DMS53 (cell line): ENCODE measurements around the gene RNF44.

Source experiments
- DNase-seq: peaks from one replicate; lab custom pipeline; 2025; lab: John Stamatoyannopoulos, UW

The RNF44 gene

GRCh38 chr5:176535101-176535663, 2.0 kb downstream of the RNF44 start:
- peak; percentile 51 for DNase-seq

- DNase-seq: peak; percentile 26
Measured at GRCh38 chr5:176534640-176535039, 2.6 kb downstream of the RNF44 start.

- DNase-seq: no peak
Measured at GRCh38 chr5:176533894-176534611, 3.1 kb downstream of the RNF44 start.

GRCh38 chr5:176533390-176533789, 3.8 kb downstream of the RNF44 start:
- no peak for DNase-seq

DNA sequence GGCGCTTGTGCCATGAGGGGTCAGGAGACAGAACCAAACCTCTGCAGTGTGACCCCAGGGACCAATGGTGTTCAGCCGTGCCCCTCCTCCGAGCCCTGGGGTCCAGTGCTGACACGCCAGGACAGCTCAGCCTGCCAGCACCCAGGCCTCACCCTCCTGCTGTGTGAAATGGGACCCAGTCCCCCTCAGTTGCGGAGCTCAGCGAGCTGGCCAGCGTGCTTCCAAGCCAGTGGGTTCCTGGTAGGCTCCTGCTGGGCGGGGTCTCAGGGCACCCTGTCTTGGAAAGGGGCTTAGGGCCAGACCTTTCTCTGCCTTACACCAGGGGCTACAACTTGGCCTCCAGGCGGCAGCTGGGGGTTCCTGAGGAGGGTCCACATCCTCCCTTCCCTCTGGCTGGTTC, 4.4 kb downstream of the RNF44 start:
- DNase-seq: no peak

GRCh38 chr5:176531902-176532493, 5.2 kb downstream of the RNF44 start:
- DNase-seq: no peak

- peak; percentile 25 for DNase-seq
Measured at GRCh38 chr5:176530983-176531901, 6.0 kb downstream of the RNF44 start.

- DNase-seq: no peak
Measured at GRCh38 chr5:176530393-176530982, 6.7 kb downstream of the RNF44 start.

DNA sequence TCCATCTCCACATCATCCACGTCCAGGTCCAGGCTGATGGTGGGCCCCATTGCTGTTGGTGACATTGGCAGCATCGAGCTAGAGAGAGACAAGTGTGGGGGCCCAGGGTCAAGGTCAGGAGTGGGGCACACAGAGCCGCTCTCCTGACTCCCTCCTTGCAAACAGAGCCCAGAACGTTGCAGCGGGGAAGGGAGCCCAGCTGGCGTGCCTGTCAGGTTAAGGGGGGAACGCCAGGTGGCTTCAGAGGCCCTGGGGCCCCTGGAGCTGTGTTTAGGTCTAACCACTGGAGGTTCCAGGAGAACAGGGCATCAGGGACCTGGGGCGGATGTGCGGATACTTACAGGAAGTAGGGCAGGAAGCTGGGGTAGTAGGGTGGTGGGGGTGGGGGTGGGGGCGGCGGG, 7.5 kb downstream of the RNF44 start:
- no peak for DNase-seq

DNA sequence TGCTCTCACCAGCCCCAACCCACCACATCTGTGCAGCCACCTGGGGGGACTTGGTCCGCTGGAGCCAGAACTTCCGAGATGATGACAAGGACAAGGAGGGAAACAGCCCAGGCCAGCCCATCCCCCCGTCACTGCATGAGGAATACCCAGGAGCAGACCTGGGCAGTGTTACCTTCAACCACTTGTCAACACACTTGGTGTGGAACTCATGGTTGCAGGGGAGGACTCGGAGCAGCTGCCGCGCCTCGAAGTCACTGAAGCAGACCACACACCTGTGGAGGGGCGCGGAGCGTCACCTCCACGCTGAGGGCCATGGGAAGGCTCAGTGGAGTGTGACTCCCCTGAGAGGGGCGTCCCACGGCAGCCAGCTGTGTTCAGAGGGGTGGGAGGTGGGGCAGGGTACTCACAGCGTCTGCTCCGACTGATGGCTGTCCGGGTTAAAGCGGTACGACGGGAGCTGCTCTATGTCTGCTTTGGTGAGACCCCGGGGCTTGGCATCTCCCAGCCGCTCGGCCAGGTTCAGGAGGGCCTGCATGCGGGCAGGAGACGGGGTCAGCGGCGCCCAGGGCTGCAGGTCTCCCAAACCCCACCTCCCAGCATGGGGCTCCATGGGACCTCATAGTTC, 8.0 kb downstream of the RNF44 start:
- DNase-seq: no peak

- no peak for DNase-seq
Measured at GRCh38 chr5:176528761-176529115, 8.5 kb downstream of the RNF44 start.

- no peak for DNase-seq
Measured at GRCh38 chr5:176528301-176528700, 8.9 kb downstream of the RNF44 start.

- DNase-seq: no peak
Measured at GRCh38 chr5:176527246-176528222, 9.7 kb downstream of the RNF44 start.

DNA sequence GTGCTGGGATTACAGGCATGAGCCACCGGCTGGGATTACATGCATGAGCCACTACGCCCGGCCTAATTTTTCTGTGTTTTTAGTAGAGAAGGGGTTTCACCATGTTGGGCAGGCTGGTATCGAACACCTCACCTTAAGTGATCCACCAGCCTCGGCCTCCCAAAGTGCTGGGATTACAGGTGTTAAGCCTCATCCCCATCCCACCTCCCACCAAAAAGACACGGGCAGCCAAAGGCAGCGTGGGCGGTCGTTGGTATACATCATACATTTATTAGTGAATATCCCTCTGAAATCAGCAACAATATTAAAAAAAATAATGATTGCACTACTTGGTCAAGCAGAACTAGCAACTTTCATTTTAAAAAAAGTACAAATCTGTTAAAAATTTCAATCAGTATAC, 10.7 kb downstream of the RNF44 start:
- no peak for DNase-seq

DNA sequence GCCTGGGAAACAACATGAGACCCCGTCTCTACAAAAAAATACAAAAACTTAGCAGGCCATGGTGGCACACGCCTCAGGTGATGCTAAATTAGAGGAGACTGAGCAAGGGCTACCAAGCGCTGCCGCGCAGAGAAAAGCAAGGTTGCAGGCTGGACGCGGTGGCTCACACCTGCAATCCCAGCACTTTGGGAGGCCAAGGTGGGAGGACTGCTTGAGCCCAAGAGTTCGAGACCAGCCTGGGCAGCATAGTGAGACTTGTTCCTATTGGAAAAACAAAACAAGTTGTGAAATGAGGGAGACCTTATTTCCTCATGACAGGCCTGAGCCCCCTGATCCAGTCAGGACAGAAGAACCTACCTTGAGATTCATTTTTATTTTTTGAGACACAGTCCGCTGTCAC, 11.5 kb downstream of the RNF44 start:
- DNase-seq: no peak

- DNase-seq: no peak
Measured at GRCh38 chr5:176524987-176525386, 12.2 kb downstream of the RNF44 start.

DNA sequence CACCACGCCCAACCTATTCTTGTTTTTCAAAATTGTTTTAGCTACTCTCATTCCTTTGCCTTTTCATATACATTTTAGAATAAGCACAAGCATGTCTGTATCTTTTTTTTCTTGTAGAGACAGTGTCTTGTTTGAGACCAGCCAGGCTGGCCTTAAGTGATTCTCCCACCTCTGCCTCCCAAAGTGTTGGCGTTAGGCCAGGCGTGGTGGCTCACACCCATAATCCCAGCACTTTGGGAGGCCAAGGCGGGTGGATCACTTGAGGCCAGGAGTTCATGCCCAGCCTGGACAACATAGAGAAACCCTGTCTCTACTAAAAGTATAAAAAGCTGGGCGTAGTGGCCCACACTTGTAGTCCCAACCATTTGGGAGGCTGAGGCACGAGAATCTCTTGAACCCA, 13.1 kb downstream of the RNF44 start:
- no peak for DNase-seq

DNA sequence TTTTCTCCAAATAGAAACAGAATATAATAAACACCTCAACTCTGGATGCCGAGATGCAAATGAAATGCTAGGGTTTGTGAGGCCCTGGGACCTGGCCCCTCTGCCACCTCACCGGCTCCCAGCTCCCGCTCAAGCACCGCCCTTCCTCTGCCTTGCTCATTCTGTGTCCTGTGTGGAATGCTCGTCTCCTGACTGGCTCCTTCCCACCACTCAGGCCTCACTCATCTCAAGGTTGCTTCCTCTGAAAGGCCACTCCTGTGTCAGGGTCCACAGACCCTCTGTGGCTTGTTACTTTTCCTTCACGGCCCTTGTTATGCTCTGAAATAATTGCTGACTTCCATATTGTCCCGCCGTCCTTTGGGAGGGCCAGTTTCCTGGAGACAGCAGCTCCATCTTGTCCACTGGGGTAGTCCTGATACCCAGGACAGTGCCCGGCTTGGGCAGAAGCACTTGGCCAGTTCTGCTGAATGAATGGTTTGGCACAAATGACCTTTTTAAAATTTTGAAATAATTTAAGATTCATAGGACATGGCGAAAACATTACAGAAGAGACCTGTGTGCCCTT, 15.4 kb downstream of the RNF44 start:
- no peak for DNase-seq

GRCh38 chr5:176521286-176521685, 15.9 kb downstream of the RNF44 start:
- no peak for DNase-seq
